ENCODE data around the gene E4F1. TPM values are rescaled to one million over a fixed set of nuclear protein-coding genes. Genes with fewer than 3 reads are reported as not detected.

E4F1 gene
- total RNA-seq, 1 donor from 2014 or later = 13.6 TPM

DNA sequence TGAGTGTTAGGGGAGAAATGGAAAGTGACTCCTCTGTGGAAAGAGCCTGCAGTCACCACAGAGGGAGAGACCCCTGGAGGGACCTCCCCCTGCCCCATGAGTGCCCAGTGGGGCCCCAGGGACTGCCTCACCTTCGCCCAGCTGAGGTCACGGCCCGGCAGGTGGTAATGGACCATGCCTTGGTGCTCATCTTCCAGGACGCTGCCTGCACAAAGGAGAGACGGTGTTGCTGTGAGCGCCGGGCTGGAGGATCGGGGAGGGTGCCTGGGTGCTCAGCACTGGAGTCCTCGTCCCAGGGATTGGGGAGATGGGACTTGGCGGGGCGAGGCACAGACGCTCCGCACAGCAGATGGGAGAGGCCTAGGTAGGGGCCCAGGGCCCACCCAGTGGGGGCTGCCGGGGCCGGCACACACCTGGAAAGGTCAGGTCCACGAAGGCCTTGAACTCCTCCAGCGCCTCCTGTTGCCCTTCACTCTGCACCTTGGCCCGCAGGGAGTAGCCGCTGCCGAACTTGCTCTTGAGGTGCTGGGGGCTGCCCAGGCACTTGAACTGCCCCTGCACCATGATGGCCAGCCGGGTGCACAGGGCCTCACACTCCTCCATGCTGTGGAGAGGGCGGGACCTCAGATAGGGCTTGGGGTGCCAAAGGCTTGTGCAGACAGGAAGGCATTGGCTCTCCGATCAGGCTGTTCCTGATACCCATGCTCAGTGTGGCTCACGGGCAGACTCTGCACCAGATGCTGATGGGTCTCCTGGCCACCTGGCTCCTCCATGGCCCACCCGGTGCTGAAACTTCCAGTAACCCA lies 54.3 kb downstream of the E4F1 start:
- intact Hi-C loops (cut with DNase I) = no loop called here
- peak; percentile 34 for DNase-seq
- no peak for ATAC-seq (ENCODE audit: poor library complexity)

- ATAC-seq (ENCODE audit: poor library complexity) = no peak
- intact Hi-C loops (cut with DNase I) = no loop called here
- DNase-seq = peak; percentile 38
Measured at GRCh38 chr16:2278272-2278608, 54.8 kb downstream of the E4F1 start.

- intact Hi-C loops (cut with DNase I) = no loop called here
- DNase-seq = no peak
Measured at GRCh38 chr16:2278956-2279800, 55.8 kb downstream of the E4F1 start.

GRCh38 chr16:2280461-2280860 lies 57.1 kb downstream of the E4F1 start:
- DNase-seq (no peak), ATAC-seq (ENCODE audit: poor library complexity) (no peak)
- intact Hi-C loops (cut with DNase I) = no loop called here

More at GRCh38 chr16:2278956-2279800, 55.8 kb downstream of the E4F1 start:
- ATAC-seq (ENCODE audit: poor library complexity) = no peak

- DNase-seq (no peak), ATAC-seq (ENCODE audit: poor library complexity) (no peak)
- intact Hi-C loops (cut with DNase I) = no loop called here
Measured at GRCh38 chr16:2280981-2281542, 57.7 kb downstream of the E4F1 start.

DNA sequence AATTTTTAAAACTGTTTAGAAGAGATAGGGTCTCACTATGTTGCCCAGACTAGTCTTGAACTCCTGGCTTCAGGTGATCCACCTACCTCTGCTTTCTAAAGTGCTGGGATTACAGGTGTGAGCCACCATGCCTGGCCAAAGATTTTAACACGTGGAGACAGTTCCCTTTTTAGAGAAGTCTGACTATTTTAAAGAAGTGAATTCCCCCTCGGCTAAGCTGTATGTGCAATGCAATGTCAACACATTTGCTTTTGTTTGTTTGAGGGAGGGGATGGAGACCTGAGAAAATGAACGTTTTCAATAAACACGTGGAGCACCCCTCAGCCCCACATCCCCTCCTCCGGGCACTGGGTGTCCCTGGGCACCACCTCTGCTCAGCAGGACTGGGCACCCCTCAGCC lies 58.9 kb downstream of the E4F1 start:
- no peak for DNase-seq
- intact Hi-C loops (cut with DNase I) = no loop called here
- ATAC-seq (ENCODE audit: poor library complexity) = no peak

- ATAC-seq (ENCODE audit: poor library complexity) (no peak), DNase-seq (no peak)
- intact Hi-C loops (cut with DNase I) = no loop called here
Measured at GRCh38 chr16:2282866-2283555, 59.6 kb downstream of the E4F1 start.

- intact Hi-C loops (cut with DNase I) = no loop called here
- ATAC-seq (ENCODE audit: poor library complexity) = no peak
- no peak for DNase-seq
Measured at GRCh38 chr16:2284001-2284770, 60.8 kb downstream of the E4F1 start.

DNA sequence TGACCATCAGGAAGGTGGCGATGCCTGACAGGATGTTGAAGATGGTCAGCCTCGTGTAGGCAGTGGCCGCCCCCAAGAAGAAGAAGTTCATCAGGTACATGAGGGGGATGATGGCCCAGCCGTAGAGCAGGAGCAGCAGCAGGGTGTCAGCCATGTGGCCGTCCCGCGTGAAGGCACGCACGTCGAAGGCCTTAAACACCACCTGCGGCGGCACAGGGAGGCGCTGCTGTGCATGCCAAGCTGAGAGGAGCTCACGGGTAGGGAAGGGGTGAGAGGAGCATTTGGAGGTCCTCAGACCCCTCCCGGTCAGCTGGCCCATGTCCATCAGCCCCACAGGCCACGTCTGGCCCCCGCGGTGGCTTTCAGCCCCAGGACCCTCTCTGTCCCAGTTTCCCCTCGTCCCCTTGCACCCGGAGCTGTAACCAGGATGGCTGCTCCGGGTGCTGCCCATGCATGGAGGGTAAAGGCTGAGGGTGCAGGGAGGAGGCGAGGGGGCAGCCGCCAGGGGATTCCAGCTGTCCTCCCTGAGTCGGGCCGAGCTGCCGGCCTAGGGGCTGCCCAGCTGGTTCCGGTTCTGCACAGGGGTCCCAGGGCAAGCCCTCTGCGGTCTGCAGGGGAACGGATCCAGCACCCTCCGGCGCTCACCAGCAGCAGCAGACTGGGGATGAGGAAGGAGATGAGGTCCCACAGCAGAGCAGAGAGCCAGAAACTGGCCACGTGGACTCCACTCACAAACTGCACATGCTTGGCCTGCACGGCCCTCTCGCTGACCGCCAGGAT lies 61.6 kb downstream of the E4F1 start:
- intact Hi-C loops (cut with DNase I) = no loop called here
- DNase-seq (no peak), ATAC-seq (ENCODE audit: poor library complexity) (no peak)

Small RNA genes lying within 50 kb of the gene (microRNA-seq; reads per million reads assigned to microRNA genes)
- gene MIR3677 = not detected
- not detected for gene MIR4717

Other genes with a start within 250 kb of the E4F1 start
- gene NOXO1, start 242.1 kb upstream of the E4F1 start, total RNA-seq = not detected
- 28.3 TPM for gene GFER, start 239.4 kb upstream of the E4F1 start, total RNA-seq
- 0.32 TPM for gene SYNGR3, start 233.6 kb upstream of the E4F1 start, total RNA-seq
- gene ZNF598, start 213.8 kb upstream of the E4F1 start, total RNA-seq = 17.2 TPM
- gene NPW, start 203.8 kb upstream of the E4F1 start, total RNA-seq = not detected
- gene NHERF2, start 196.7 kb upstream of the E4F1 start, total RNA-seq = 258 TPM
- 26.2 TPM for gene NTHL1, start 175.8 kb upstream of the E4F1 start, total RNA-seq
- 67.8 TPM for gene TSC2, start 175.6 kb upstream of the E4F1 start, total RNA-seq
- gene PKD1, start 87.7 kb upstream of the E4F1 start, total RNA-seq = 82.8 TPM
- gene RAB26, start 75.0 kb upstream of the E4F1 start, total RNA-seq = 0.43 TPM
- gene TRAF7, start 67.8 kb upstream of the E4F1 start, total RNA-seq = 23.4 TPM
- gene CASKIN1, start 27.0 kb upstream of the E4F1 start, total RNA-seq = 5.3 TPM
- 23.2 TPM for gene MLST8, start 18.1 kb upstream of the E4F1 start, total RNA-seq
- gene BRICD5, start 12.7 kb upstream of the E4F1 start, total RNA-seq = 11.3 TPM
- 34.7 TPM for gene PGP, start 8.8 kb upstream of the E4F1 start, total RNA-seq
- 0.35 TPM for gene DNASE1L2, start 12.9 kb downstream of the E4F1 start, total RNA-seq
- gene ECI1, start 28.0 kb downstream of the E4F1 start, total RNA-seq = 215 TPM
- gene RNPS1, start 44.5 kb downstream of the E4F1 start, total RNA-seq = 109 TPM
- gene ABCA3, start 117.1 kb downstream of the E4F1 start, total RNA-seq = 6.0 TPM
- gene CCNF, start 205.9 kb downstream of the E4F1 start, total RNA-seq = 1.4 TPM
- 1.0 TPM for gene TEDC2, start 236.5 kb downstream of the E4F1 start, total RNA-seq
- gene NTN3, start 247.7 kb downstream of the E4F1 start, total RNA-seq = 0.19 TPM

All from Right ventricle myocardium superior (tissue), 1 donor.